GM10248 (cell line): ENCODE results near the gene MAP3K9.

ENCODE experiments used
- CTCF ChIA-PET: fragments of 300-600 bp; sonication (Branson Sonifier 250); formaldehyde crosslinking; extraction: SDS; loops from one replicate; lab custom pipeline; 2021; ENCODE audit warnings: antibody characterized with exemption; lab: Yijun Ruan, JAX
- POLR2A ChIA-PET: fragments of 350-650 bp; sonication (Branson Sonifier 250); formaldehyde crosslinking; extraction: SDS; loops from one replicate; lab custom pipeline; 2020; ENCODE audit warnings: antibody characterized with exemption; lab: Yijun Ruan, JAX
- DNase-seq: peaks from one replicate; pipeline ENCODE4 v3.0.0; 2012; ENCODE audit errors: extremely low spot score
- TF ChIP-seq, protein P1 (sequence below): IDR thresholded peaks from 2 replicates; pipeline ENCODE4 v1.5.1; 2012; ENCODE audit warnings: mild to moderate bottlenecking, low read depth; ENCODE audit errors: extremely low read depth, missing control alignments, control extremely low read depth

MAP3K9 gene

DNA sequence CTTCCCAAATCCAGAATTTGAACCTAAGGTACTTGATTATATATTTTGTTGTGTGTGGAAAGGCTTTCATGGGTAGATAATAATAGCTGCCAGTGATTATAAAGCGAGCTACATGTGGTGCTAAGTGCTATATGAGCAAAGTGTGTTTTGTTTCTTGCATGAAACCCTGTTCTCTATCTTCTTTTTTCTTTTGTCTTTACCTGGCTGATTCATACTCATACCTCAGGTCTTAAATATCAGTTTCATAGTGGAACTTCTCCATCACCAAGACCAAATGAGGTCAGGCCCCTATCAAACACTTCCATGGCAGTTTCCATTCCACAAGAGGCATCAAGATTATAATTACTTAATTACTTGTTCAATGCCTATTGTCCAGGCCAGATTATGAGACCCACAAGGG is 6.9 kb downstream of the MAP3K9 start:
- TF ChIP-seq, protein P1, sequence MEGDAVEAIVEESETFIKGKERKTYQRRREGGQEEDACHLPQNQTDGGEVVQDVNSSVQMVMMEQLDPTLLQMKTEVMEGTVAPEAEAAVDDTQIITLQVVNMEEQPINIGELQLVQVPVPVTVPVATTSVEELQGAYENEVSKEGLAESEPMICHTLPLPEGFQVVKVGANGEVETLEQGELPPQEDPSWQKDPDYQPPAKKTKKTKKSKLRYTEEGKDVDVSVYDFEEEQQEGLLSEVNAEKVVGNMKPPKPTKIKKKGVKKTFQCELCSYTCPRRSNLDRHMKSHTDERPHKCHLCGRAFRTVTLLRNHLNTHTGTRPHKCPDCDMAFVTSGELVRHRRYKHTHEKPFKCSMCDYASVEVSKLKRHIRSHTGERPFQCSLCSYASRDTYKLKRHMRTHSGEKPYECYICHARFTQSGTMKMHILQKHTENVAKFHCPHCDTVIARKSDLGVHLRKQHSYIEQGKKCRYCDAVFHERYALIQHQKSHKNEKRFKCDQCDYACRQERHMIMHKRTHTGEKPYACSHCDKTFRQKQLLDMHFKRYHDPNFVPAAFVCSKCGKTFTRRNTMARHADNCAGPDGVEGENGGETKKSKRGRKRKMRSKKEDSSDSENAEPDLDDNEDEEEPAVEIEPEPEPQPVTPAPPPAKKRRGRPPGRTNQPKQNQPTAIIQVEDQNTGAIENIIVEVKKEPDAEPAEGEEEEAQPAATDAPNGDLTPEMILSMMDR = no peak
- DNase-seq = no peak
- CTCF ChIA-PET = no interaction called here
- POLR2A ChIA-PET = no interaction called here

DNA sequence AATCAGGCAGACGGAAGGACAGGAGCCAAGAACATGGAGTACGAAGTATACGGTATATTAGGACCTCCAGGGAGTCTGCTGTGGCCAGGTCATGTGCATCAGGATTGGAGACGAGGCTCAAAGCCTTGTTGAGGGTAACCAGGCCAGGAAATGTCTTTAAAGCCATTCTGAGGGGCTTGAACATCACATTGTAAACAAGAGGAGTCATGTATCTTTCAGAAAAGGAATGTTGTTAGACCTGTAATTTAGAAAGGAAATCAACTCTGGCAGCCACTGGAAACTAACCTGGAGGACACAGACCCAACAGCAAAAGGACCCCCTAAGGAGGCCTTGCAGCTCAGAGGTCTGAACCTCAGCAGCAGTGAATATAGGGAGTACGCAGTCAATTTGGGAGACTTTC is 7.5 kb downstream of the MAP3K9 start:
- POLR2A ChIA-PET = no interaction called here
- no peak for DNase-seq
- TF ChIP-seq, protein P1 = no peak
- CTCF ChIA-PET = interaction anchor here (1.0 to 1.3 kb wide), 2 partner anchors 12 to 44 kb away, joined by 3 read pairs; no protein-coding TSS in a partner anchor

DNA sequence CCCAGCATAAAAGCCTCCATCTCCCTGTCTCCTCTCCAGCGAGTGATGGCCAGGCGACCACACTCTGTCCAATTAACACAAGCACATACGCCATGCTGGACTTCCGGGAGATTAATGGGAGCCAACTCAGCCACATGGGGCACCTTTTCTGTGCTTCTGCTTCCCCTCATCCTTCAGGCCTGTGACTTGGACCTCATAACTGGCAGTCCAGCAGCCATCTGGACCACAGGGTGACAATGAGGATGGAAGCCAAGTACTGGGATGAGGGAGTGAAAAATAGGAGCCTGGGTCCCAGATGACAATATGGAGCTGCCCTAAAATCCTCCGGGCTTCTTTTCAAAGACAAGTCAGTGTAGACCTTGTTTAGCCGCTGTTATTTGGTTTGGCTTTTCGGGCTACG is 12.8 kb downstream of the MAP3K9 start:
- no peak for DNase-seq
- POLR2A ChIA-PET = no interaction called here
- CTCF ChIA-PET = interaction anchor here (1.5 to 1.8 kb wide), 2 partner anchors 16 to 22 kb away, joined by 3 to 5 read pairs; no protein-coding TSS in a partner anchor
- TF ChIP-seq, protein P1 = no peak

DNA sequence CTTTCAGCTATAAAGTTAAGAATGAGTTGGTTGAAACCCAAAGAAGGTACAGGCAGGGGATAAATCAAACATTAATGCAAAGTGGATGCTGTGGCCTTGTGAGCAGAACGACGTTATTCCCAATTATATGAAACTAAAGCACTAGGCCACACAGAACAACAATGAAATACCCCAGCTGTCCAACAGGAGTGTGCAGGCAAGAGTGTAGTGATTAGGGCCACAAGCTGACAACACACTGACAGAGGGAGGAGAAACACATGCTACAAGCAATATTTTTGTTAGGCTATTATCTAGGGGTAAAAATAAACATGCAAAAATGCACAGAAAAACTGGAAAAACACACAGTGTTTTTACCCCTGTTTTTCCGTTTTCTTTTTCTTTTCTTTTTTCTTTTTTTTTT is 15.0 kb downstream of the MAP3K9 start:
- ChIA-PET POLR2A (no interaction called here), CTCF (no interaction called here)
- DNase-seq = no peak
- TF ChIP-seq, protein P1 = no peak

- POLR2A ChIA-PET = no interaction called here
- CTCF ChIA-PET = no interaction called here
- DNase-seq = no peak
- TF ChIP-seq, protein P1 = no peak
Observed at GRCh38 chr14:70793637-70794036, 15.7 kb downstream of the MAP3K9 start.

- TF ChIP-seq, protein P1 = no peak
- ChIA-PET CTCF (interaction anchor here (0.9 to 1.0 kb wide), 2 partner anchors 11 to 28 kb away, joined by 3 read pairs; no protein-coding TSS in a partner anchor), POLR2A (no interaction called here)
- DNase-seq = no peak
Observed at GRCh38 chr14:70792939-70793338, 16.4 kb downstream of the MAP3K9 start.

GRCh38 chr14:70791971-70792370 is 17.3 kb downstream of the MAP3K9 start:
- no peak for DNase-seq
- TF ChIP-seq, protein P1 = no peak
- ChIA-PET CTCF (interaction anchor here (0.9 to 1.4 kb wide), 3 partner anchors 11 to 27 kb away, joined by 3 to 10 read pairs (median 3); no protein-coding TSS in a partner anchor), POLR2A (no interaction called here)
